ENCODE measurements around the gene NEDD4L.
"Not testable (repeated sequence)": the region's sequence is repeated elsewhere in the genome, so short reads cannot be mapped to it uniquely, and the experiment has no call there.

NEDD4L gene

DNA sequence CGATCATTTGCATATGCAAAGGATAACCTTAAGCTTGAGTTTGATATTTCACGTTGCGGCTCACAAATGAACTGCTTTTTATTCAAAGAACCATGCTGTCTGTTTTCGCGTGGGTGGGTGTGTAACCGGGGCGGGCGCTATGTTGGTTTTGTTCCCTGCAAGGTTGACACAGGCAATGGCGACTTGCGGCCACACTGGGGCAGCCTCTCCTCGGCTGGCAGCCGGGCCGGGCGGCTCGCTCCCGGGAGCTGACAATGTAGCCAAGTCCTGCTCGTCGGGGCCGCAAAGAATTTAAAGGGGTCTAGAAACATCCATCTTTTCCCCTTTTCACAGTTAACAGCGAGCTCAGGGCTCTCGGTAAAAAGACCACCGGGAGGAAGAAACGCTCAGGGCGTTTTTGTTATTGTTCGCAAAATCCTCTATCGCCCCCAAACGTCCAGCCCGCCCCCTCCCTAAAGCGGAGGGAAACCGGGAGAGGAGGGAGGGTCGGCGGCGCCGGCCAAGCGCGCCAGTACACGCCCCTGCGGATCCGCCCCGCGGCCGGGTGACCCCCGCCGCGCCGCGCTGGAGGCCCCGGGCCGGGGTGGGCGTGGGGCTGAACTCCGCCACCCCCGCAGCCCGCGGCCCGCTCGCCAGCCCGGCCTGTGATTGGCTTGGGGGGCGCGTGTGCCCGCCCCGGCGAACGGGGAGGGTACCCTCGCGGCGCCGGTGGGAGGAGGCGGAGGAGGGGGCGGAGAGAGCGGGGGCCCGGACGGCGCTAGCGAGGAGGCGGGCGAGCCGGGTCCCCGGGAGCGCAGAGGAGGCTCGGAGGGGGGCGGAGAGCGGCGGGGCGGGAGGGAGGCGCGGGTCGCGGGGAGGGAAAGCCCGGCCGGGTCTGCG is at the start of gene NEDD4L:
NEDD4L (plus strand) TSS at position 736 of the 879 bp plus-strand sequence. CDS start 435 bp downstream, outside the sequence.
- H3K9me3 Mint-ChIP-seq: no peaks in the 10 kb centered on the region
- peak; percentile 46 to 52 for DNase-seq (ENCODE audit: low spot score in 2 of 2)
- peaks cover 67% of the 10 kb centered on the region for H3K27me3 Mint-ChIP-seq
- peaks cover 37% of the 10 kb centered on the region for H3K4me1 Mint-ChIP-seq
- H3K36me3 Mint-ChIP-seq (ENCODE audit: insufficient read depth): peaks cover 7% of the 10 kb centered on the region
- H3K4me3 Mint-ChIP-seq: peak within 1 kb of the TSS; percentile 82
- H3K27ac Mint-ChIP-seq (ENCODE audit: low read depth): no peak within 1 kb of the TSS
- ATAC-seq (replicated peaks; ENCODE audit: extremely low read depth, poor library complexity, severe bottlenecking): peak; percentile 78

DNA sequence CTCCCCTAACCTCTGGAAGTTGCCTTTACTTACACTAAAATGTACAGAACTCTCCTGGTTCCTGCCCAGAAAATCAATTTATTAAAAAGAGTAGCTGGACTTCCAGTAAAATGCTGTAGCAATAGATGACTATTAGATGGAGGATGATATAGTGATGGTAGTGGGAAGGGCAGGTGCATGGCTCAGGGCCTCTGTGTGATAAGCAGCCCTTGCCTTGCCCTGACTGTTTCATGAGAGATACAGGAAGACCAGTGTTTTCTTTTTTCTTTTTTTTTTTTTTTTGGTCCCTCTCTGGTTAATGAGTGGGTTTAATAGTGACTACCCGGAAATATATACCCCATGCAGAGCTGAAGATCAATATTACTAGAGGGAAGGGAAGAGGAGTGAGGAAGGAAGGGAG is 48.7 kb upstream of the NEDD4L start:
- no peak for ATAC-seq (replicated peaks; ENCODE audit: extremely low read depth, poor library complexity, severe bottlenecking)

DNA sequence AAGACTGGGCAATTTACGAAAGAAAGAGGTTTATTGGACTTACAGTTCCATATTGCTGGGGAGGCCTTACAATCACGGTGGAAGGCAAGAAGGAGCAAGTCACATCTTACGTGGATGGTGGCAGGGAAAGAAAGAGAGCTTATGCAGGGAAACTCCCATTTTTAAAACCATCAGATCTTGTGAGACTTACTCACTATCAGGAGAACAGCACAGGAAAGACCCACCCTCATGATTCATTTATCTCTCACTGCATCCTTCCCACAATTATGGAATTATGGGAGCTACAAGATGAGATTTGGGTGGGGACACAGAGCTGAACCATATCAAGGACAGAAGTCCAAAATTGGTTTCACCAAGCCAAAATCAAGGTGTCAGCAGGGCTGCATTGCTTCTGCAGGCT is 47.1 kb upstream of the NEDD4L start:
- not testable (repeated sequence) for H3K4me1 Mint-ChIP-seq; DNase-seq (ENCODE audit: low spot score in 2 of 2); H3K36me3 Mint-ChIP-seq (ENCODE audit: insufficient read depth); H3K4me3 Mint-ChIP-seq; H3K9me3 Mint-ChIP-seq; ATAC-seq (replicated peaks; ENCODE audit: extremely low read depth, poor library complexity, severe bottlenecking); H3K27ac Mint-ChIP-seq (ENCODE audit: low read depth)
- H3K27me3 Mint-ChIP-seq: peaks cover 31% of the 10 kb centered on the region

More for the DNA sequence above, 48.7 kb upstream of the NEDD4L start:
- no peak overlapping the region for H3K27ac Mint-ChIP-seq (ENCODE audit: low read depth)
- H3K4me1 Mint-ChIP-seq: no peaks in the 10 kb centered on the region
- DNase-seq (ENCODE audit: low spot score in 2 of 2): no peak
- peaks cover 2% of the 10 kb centered on the region for H3K36me3 Mint-ChIP-seq (ENCODE audit: insufficient read depth)
- no peaks in the 10 kb centered on the region for H3K9me3 Mint-ChIP-seq
- peaks cover 27% of the 10 kb centered on the region for H3K27me3 Mint-ChIP-seq
- no peak overlapping the region for H3K4me3 Mint-ChIP-seq

DNA sequence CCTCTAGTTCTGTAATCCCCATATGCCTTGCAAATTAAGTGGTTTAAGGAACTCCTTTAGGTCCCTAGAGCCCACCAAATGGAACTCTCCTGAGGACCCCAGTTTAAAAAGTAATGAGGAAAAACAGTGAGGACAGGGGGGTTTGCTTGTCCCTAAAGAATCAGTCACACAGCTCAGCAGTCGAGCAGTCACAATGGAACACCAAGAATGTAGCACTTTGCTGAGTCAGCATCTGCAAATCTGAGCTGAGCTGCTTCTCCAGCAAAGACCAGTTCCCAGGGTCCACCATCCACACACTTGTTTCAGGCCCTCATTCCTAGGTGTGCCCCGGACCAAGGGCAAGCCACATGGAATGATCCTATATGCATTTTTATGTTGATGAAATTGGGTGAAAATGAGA is 46.2 kb upstream of the NEDD4L start:
- H3K9me3 Mint-ChIP-seq: no peaks in the 10 kb centered on the region
- peaks cover 38% of the 10 kb centered on the region for H3K27me3 Mint-ChIP-seq
- ATAC-seq (replicated peaks; ENCODE audit: extremely low read depth, poor library complexity, severe bottlenecking): no peak
- H3K27ac Mint-ChIP-seq (ENCODE audit: low read depth): no peak overlapping the region
- no peak for DNase-seq (ENCODE audit: low spot score in 2 of 2)
- no peak overlapping the region for H3K4me3 Mint-ChIP-seq
- H3K36me3 Mint-ChIP-seq (ENCODE audit: insufficient read depth): no peaks in the 10 kb centered on the region
- no peaks in the 10 kb centered on the region for H3K4me1 Mint-ChIP-seq

DNA sequence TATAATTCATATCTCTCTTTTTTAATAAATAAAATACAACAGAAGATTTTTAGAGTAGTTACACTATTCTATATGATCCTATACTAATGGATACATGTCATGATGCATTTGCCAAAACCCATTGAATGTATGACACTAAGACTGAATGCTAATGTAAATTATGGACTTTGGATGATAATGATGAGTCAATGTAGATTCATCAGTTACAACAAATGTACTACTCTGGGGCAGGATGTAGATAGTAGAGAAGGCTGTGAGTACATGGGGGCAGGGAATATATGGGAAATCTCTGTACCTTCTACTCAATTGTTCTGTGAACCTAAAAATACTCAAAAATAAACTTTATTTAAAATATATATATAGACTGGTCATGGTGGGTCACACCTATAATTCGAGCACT is 45.6 kb upstream of the NEDD4L start:
- Mint-ChIP-seq H3K27ac (ENCODE audit: low read depth) (no peak overlapping the region), H3K4me1 (no peaks in the 10 kb centered on the region), H3K36me3 (ENCODE audit: insufficient read depth) (no peaks in the 10 kb centered on the region), H3K9me3 (no peaks in the 10 kb centered on the region), H3K27me3 (peaks cover 38% of the 10 kb centered on the region), H3K4me3 (no peak overlapping the region)
- ATAC-seq (replicated peaks; ENCODE audit: extremely low read depth, poor library complexity, severe bottlenecking): no peak
- DNase-seq (ENCODE audit: low spot score in 2 of 2): no peak

DNA sequence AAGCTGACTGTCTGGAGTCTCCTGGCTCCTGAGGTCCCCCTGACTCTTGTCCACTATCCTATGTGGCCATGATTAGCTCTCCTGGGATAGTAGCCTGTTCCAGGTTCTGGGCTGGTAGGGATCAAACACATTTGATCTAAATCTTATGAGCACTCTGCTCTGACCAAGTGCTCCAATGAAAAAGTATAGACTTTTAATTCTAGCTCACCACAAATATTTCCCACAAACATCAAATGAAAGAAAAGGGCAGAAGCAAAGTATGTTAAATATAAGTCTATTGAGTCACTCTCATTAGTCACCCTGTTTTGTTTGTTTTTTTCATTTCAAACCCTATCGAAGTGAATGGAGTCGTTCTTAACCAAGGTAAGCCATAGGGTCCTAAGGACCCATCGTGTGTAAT is 39.7 kb upstream of the NEDD4L start:
- Mint-ChIP-seq H3K9me3 (no peaks in the 10 kb centered on the region), H3K4me3 (no peak overlapping the region), H3K27me3 (peaks cover 44% of the 10 kb centered on the region), H3K36me3 (ENCODE audit: insufficient read depth) (no peaks in the 10 kb centered on the region), H3K27ac (ENCODE audit: low read depth) (no peak overlapping the region), H3K4me1 (no peaks in the 10 kb centered on the region)
- DNase-seq (ENCODE audit: low spot score in 2 of 2) (no peak), ATAC-seq (replicated peaks; ENCODE audit: extremely low read depth, poor library complexity, severe bottlenecking) (no peak)

DNA sequence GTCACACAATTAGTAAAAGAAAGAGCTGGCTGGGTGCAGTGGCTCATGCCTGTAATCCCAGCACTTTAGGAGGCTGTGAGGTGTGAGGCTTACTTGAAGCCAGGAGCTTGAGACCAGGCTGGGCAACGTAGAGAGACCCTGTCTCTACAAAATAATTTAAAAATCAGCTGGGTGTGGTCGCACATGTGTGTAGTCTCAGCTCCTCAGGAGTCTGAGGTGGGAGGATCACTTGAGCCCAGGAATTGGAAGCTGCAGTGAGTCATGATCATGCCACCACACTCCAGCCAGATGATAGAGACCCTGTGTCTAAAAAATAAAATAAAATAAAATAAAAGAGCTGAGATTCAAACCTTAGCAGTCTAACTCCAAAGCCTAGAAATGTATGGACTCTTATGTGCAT is 39.0 kb upstream of the NEDD4L start:
- Mint-ChIP-seq H3K27me3 (peaks cover 46% of the 10 kb centered on the region), H3K9me3 (no peaks in the 10 kb centered on the region)
- DNase-seq (ENCODE audit: low spot score in 2 of 2): no peak

DNA sequence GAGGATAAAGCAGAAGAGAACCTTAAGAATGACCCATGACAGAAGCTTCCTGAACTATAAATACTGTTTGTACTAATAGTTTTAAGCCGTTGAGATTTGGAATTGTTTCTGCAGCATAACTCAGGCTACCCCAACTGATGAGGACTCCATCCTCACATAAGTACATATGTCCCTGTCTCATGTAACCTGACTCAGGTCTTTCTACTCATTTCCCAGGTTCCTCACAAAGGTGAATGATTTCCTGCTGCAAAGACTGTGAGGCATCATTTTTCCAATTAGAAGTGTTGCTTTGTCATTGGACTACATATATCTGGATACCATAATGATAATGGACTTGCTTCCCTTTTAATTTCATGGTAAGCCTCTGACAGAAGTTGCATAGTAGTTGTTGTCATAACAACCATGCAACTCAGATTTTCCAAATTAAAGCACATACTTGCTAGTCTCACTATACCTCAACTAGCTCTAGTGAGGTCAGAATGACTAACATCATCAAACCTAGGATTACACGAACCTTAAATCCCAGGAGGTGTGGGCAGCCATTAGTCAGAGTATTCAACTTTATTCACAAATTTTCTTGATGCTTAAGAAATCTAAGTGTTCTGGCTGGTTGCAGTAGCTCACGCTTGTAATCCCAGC is 38.0 kb upstream of the NEDD4L start:
- no peaks in the 10 kb centered on the region for H3K9me3 Mint-ChIP-seq
- DNase-seq (ENCODE audit: low spot score in 2 of 2) (no peak), ATAC-seq (replicated peaks; ENCODE audit: extremely low read depth, poor library complexity, severe bottlenecking) (no peak)
- no peaks in the 10 kb centered on the region for H3K4me1 Mint-ChIP-seq
- H3K36me3 Mint-ChIP-seq (ENCODE audit: insufficient read depth): no peaks in the 10 kb centered on the region
- H3K27ac Mint-ChIP-seq (ENCODE audit: low read depth): no peak overlapping the region
- no peak overlapping the region for H3K4me3 Mint-ChIP-seq
- H3K27me3 Mint-ChIP-seq: peaks cover 56% of the 10 kb centered on the region

More for the DNA sequence above, 39.0 kb upstream of the NEDD4L start:
- Mint-ChIP-seq H3K4me3 (no peak overlapping the region), H3K36me3 (ENCODE audit: insufficient read depth) (no peaks in the 10 kb centered on the region), H3K27ac (ENCODE audit: low read depth) (no peak overlapping the region), H3K4me1 (no peaks in the 10 kb centered on the region)
- ATAC-seq (replicated peaks; ENCODE audit: extremely low read depth, poor library complexity, severe bottlenecking): no peak

DNA sequence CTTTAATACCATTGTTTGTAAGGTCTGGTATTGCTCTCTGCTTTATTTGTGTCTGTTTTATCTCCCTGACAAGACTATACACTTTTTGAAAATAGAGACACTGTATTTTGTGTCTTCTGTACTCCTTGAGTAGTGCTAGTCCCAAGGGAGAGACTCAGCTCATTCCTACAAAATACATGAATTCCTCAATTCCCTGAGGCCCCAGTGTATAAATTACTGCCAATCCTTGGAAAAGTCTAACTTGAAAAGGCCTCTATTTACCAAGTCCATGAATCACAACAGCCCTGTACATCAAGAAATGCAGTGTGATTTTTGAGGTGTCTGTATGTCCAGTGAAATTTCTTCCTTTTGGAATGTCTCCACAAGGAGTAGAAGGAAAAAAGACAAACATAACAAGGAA is 34.9 kb upstream of the NEDD4L start:
- Mint-ChIP-seq H3K4me3 (no peak overlapping the region), H3K4me1 (no peaks in the 10 kb centered on the region), H3K9me3 (no peaks in the 10 kb centered on the region), H3K36me3 (ENCODE audit: insufficient read depth) (no peaks in the 10 kb centered on the region), H3K27me3 (peaks cover 36% of the 10 kb centered on the region), H3K27ac (ENCODE audit: low read depth) (no peak overlapping the region)
- ATAC-seq (replicated peaks; ENCODE audit: extremely low read depth, poor library complexity, severe bottlenecking) (no peak), DNase-seq (ENCODE audit: low spot score in 2 of 2) (no peak)

DNA sequence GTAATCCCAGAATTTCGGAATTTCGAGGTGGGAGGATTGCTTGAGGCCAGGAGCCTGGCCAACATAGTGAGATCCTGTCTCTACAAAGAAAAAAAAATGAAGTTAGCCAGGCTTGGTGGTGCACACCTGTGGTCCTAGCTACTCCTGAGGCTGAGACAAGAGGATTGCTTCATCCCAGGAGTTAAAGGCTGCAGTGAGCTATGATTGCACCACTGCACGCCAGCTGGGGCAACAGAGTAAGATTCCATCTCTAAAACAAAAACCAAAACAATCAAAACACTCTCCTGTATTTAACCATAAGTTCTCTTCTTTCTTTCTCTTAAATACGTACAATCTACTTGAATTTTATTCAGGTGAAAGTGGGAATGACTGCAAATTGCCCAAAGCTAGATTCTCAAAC is 33.8 kb upstream of the NEDD4L start:
- no peaks in the 10 kb centered on the region for H3K36me3 Mint-ChIP-seq (ENCODE audit: insufficient read depth)
- no peak overlapping the region for H3K27ac Mint-ChIP-seq (ENCODE audit: low read depth)
- peaks cover 37% of the 10 kb centered on the region for H3K27me3 Mint-ChIP-seq
- H3K4me3 Mint-ChIP-seq: no peak overlapping the region
- ATAC-seq (replicated peaks; ENCODE audit: extremely low read depth, poor library complexity, severe bottlenecking): no peak
- DNase-seq (ENCODE audit: low spot score in 2 of 2): no peak
- H3K9me3 Mint-ChIP-seq: no peaks in the 10 kb centered on the region
- no peaks in the 10 kb centered on the region for H3K4me1 Mint-ChIP-seq

DNA sequence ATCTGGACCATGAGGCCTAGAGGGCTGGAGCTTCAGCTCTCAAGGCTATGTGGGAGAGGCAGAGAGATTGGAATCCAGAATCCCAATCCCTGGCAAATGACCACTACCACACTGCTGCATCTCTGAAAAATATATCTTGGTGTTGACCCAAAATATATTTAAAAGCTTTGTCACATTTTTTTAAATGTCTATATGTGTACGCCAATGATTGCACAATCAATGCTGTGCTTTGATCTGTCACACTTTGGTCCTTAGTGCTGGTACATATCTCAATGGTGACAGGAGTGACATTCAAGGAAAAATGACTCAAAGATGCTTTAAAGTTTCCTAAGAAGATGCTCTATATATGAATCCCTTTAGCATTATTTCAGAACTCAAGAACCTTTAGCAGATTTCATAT is 31.7 kb upstream of the NEDD4L start:
- H3K4me1 Mint-ChIP-seq: no peaks in the 10 kb centered on the region
- no peak overlapping the region for H3K27ac Mint-ChIP-seq (ENCODE audit: low read depth)
- DNase-seq (ENCODE audit: low spot score in 2 of 2) (no peak), ATAC-seq (replicated peaks; ENCODE audit: extremely low read depth, poor library complexity, severe bottlenecking) (no peak)
- H3K9me3 Mint-ChIP-seq: no peaks in the 10 kb centered on the region
- H3K36me3 Mint-ChIP-seq (ENCODE audit: insufficient read depth): no peaks in the 10 kb centered on the region
- H3K4me3 Mint-ChIP-seq: no peak overlapping the region
- H3K27me3 Mint-ChIP-seq: peaks cover 49% of the 10 kb centered on the region

DNA sequence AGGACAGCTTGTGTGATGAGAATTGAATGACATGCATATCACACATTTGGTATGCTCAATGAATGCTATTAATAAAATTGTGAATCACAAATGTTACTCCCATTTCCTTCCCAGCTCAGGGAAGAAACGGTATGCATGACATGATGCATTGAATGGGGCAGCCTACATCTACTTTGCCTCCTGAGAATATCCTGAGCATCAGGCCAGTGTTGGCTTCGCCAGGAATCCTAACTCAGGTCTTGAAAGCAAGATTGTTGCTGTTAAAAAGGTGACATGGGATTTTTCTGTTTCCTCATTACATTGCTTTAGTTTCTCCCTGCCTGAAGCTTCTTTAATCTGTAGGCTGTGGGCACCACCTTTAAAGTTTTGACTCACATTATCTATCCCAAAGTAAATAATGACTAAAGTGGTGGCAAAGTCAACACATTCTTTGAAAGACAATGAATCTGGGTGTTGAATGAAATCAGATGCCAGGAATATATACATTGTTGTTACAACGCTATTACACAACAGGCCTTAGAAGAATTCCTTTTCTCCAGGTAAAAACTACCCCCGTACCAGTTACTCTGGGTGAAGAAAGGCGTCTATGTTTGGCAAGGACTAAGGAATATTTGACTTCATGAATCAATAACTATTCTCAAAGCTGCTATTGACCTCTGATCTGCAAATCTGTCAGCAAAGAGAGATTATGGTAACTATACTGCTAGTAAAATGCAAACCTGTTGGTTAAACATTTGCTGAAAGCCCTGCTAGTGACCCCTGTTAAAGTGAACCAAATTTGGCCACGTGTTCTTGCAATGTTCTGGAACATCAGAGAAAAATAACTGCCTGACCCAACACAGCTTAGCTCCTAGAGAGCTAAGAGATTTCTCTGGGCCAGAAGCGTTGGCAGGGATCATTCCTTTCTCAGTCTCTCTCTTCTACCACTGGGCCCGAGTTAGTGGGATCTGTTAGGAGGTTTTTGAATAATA is 30.5 kb upstream of the NEDD4L start:
- ATAC-seq (replicated peaks; ENCODE audit: extremely low read depth, poor library complexity, severe bottlenecking): no peak
- H3K27ac Mint-ChIP-seq (ENCODE audit: low read depth): no peak overlapping the region
- no peak overlapping the region for H3K4me3 Mint-ChIP-seq
- H3K4me1 Mint-ChIP-seq: no peaks in the 10 kb centered on the region
- H3K36me3 Mint-ChIP-seq (ENCODE audit: insufficient read depth): no peaks in the 10 kb centered on the region
- H3K9me3 Mint-ChIP-seq: no peaks in the 10 kb centered on the region
- DNase-seq (ENCODE audit: low spot score in 2 of 2): no peak
- H3K27me3 Mint-ChIP-seq: peaks cover 49% of the 10 kb centered on the region
